ENCODE data around the gene GOLGA5. TPM values are rescaled to one million over a fixed set of nuclear protein-coding genes. Genes with fewer than 3 reads are reported as not detected.

The GOLGA5 gene
- total RNA-seq, 4 donors from 2014 or later, result 37.7 to 62.0 (median 40.0) TPM

- TF ChIP-seq CTCF (IDR thresholded peaks at IDR 0.05; ENCODE audit: low read depth), result no peak
Measured at GRCh38 chr14:92754966-92755365, 39.1 kb upstream of the GOLGA5 start.

- TF ChIP-seq CTCF (IDR thresholded peaks at IDR 0.05; ENCODE audit: low read depth), result no peak
Measured at GRCh38 chr14:92755495-92755894, 38.6 kb upstream of the GOLGA5 start.

DNA sequence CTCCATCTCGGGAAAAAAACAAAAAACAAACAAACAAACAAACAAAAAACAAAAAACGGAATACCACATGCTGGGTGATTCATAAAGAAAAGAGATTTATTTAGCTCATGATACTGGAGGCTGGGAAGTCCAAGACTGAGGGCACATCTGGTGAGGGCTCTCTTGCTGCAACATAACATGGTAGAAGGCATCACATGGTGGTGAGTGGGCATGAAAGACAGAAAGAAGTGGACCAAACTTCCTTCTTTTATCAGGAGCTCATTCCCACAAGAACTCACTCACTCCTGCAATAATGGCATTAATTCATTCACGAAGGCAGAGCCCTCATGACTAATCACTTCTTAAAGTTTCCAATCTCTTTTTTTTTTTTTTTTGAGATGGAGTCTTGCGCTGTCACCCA is 37.7 kb upstream of the GOLGA5 start:
- no peak for TF ChIP-seq CTCF (IDR thresholded peaks at IDR 0.05; ENCODE audit: low read depth)

GRCh38 chr14:92759300-92759678 is 34.8 kb upstream of the GOLGA5 start:
- TF ChIP-seq CTCF (IDR thresholded peaks at IDR 0.05; ENCODE audit: low read depth), result no peak

- TF ChIP-seq CTCF (IDR thresholded peaks at IDR 0.05; ENCODE audit: low read depth), result no peak
Measured at GRCh38 chr14:92759679-92760523, 34.2 kb upstream of the GOLGA5 start.

DNA sequence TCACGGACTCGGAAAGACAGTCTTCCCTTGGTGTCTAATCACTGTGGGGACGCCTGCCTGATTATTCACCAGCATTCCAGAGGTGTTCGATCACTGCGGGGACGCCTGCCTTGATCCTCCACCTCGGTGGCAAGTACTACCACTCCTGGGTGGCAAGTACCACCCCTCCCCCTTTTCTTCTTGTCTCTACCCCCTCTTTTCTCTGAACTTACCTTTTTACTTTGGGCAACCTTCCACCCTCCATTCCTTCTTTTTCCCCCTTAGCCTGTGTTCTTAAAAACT is 33.6 kb upstream of the GOLGA5 start:
- no peak for TF ChIP-seq CTCF (IDR thresholded peaks at IDR 0.05; ENCODE audit: low read depth)

DNA sequence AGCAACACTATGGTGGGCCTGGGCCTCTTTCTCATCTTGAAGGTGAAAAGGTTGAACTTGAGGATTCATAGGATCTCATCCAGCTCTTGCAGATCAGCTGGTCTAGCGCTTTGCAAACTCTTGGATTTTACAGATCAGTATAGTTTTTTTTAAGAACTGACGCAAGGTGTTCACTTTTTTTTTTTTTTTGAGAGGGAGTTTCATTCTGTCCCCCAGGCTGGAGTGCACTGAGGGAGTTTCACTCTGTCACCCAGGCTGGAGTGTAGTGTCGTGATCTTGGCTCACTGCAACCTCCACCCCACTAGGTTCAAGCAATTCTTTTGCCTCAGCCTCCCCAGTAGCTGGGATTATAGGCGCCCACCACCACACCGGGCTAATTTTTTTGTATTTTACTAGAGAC is 25.3 kb upstream of the GOLGA5 start:
- no peak for TF ChIP-seq CTCF (IDR thresholded peaks at IDR 0.05; ENCODE audit: low read depth)

Data from subcutaneous adipose tissue (tissue), 4 donors.